IPS DF 19.7 (cell line): Measurements from ENCODE around the gene USP2.

ENCODE experiments used
- DNase-seq: peaks from one replicate; pipeline ENCODE4 v3.0.0-alpha.2; 2013; ENCODE audit warnings: low read depth, low spot score

USP2 gene

GRCh38 chr11:119305556-119306372, 75.7 kb downstream of the USP2 start:
- no peak for DNase-seq
